ENCODE measurements around the gene CEND1. TPM values are rescaled to one million over a fixed set of nuclear protein-coding genes. Genes with fewer than 3 reads are reported as not detected.

The CEND1 gene
- total and polyA plus RNA-seq, 2 of the 13 experiments (the other 11 are each of a cell fraction or from before 2014, with no cell fraction given): not detected

DNA sequence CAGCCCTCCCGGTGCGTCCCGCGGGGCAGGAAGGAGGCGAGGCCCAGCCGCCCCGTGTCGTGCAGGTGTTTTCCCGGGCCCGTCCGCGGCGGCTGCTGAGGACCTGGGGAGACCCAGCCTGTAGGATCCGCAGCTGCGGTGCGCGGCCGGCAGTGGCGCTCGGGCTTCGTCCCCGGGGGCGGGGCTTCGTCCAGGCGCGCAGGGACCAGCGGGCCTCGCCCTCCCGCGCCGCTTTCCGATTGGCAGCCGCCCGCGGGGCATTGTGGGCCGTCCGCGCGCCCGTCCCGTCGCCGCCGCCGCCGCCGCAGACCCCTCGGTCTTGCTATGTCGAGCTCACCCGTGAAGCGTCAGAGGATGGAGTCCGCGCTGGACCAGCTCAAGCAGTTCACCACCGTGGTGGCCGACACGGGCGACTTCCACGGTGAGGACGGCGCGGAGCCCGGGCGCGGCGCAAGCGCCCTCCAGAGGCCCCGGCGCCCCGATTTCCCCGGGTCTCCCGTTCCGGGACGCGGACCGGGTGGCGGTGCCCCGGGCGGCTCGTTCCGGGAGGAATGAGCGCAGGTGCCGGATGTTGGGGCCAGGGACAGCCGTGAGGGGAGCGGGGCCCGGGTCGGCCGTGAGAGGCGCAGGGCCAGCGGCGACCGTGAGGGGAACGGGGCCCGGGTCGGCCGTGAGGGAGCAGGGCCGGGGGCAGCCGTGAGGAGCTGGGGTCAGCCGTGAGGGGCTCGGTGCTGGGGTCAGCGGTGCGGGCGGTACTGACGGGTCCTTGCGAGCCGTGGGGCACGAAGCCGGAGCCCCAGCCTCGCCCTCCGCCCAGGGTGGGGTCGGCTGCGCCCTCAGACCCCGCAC lies 42.5 kb downstream of the CEND1 start, which contains the start of gene TALDO1 (continued):
- TF ChIP-seq, protein P1, sequence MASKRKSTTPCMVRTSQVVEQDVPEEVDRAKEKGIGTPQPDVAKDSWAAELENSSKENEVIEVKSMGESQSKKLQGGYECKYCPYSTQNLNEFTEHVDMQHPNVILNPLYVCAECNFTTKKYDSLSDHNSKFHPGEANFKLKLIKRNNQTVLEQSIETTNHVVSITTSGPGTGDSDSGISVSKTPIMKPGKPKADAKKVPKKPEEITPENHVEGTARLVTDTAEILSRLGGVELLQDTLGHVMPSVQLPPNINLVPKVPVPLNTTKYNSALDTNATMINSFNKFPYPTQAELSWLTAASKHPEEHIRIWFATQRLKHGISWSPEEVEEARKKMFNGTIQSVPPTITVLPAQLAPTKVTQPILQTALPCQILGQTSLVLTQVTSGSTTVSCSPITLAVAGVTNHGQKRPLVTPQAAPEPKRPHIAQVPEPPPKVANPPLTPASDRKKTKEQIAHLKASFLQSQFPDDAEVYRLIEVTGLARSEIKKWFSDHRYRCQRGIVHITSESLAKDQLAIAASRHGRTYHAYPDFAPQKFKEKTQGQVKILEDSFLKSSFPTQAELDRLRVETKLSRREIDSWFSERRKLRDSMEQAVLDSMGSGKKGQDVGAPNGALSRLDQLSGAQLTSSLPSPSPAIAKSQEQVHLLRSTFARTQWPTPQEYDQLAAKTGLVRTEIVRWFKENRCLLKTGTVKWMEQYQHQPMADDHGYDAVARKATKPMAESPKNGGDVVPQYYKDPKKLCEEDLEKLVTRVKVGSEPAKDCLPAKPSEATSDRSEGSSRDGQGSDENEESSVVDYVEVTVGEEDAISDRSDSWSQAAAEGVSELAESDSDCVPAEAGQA (IDR thresholded peaks at IDR 0.05; ENCODE audit: low read depth): peak; percentile 46; the same call in 1 of the 2 replicates
- TF ChIP-seq, protein P1 (CRISPR knock-in tag; IDR thresholded peaks at IDR 0.05; ENCODE audit: borderline replicate concordance): peak; percentile 44; the same call in 1 of the 2 replicates
- TF ChIP-seq KMT2A (CRISPR knock-in tag; IDR thresholded peaks at IDR 0.05) (peak; percentile 84), ZNF383 (CRISPR knock-in tag; IDR thresholded peaks at IDR 0.05; ENCODE audit: borderline replicate concordance) (no peak), RFX5 (IDR thresholded peaks at IDR 0.05; ENCODE audit: low read depth, low read length) (no peak), ZNF839 (CRISPR knock-in tag; IDR thresholded peaks at IDR 0.05; ENCODE audit: borderline replicate concordance) (no peak), ZNF20 (CRISPR knock-in tag; IDR thresholded peaks at IDR 0.05) (no peak), MED1 (CRISPR knock-in tag; IDR thresholded peaks at IDR 0.05) (no peak; the same call in 1 of the 2 replicates)
- TF ChIP-seq, protein P2, sequence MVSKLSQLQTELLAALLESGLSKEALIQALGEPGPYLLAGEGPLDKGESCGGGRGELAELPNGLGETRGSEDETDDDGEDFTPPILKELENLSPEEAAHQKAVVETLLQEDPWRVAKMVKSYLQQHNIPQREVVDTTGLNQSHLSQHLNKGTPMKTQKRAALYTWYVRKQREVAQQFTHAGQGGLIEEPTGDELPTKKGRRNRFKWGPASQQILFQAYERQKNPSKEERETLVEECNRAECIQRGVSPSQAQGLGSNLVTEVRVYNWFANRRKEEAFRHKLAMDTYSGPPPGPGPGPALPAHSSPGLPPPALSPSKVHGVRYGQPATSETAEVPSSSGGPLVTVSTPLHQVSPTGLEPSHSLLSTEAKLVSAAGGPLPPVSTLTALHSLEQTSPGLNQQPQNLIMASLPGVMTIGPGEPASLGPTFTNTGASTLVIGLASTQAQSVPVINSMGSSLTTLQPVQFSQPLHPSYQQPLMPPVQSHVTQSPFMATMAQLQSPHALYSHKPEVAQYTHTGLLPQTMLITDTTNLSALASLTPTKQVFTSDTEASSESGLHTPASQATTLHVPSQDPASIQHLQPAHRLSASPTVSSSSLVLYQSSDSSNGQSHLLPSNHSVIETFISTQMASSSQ (IDR thresholded peaks at IDR 0.05; ENCODE audit: low read depth): no peak
- TF ChIP-seq, protein P2 (CRISPR knock-in tag; IDR thresholded peaks at IDR 0.05; ENCODE audit: borderline replicate concordance): 0 out of 2 replicates have a peak, but pooled peaks have one; percentile 44
- TF ChIP-seq, protein P3, sequence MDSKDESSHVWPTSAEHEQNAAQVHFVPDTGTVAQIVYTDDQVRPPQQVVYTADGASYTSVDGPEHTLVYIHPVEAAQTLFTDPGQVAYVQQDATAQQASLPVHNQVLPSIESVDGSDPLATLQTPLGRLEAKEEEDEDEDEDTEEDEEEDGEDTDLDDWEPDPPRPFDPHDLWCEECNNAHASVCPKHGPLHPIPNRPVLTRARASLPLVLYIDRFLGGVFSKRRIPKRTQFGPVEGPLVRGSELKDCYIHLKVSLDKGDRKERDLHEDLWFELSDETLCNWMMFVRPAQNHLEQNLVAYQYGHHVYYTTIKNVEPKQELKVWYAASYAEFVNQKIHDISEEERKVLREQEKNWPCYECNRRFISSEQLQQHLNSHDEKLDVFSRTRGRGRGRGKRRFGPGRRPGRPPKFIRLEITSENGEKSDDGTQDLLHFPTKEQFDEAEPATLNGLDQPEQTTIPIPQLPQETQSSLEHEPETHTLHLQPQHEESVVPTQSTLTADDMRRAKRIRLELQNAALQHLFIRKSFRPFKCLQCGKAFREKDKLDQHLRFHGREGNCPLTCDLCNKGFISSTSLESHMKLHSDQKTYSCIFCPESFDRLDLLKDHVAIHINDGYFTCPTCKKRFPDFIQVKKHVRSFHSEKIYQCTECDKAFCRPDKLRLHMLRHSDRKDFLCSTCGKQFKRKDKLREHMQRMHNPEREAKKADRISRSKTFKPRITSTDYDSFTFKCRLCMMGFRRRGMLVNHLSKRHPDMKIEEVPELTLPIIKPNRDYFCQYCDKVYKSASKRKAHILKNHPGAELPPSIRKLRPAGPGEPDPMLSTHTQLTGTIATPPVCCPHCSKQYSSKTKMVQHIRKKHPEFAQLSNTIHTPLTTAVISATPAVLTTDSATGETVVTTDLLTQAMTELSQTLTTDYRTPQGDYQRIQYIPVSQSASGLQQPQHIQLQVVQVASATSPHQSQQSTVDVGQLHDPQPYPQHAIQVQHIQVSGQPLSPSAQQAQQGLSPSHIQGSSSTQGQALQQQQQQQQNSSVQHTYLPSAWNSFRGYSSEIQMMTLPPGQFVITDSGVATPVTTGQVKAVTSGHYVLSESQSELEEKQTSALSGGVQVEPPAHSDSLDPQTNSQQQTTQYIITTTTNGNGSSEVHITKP (CRISPR knock-in tag; IDR thresholded peaks at IDR 0.05; ENCODE audit: low read depth): no peak
- TF ChIP-seq, protein P4, sequence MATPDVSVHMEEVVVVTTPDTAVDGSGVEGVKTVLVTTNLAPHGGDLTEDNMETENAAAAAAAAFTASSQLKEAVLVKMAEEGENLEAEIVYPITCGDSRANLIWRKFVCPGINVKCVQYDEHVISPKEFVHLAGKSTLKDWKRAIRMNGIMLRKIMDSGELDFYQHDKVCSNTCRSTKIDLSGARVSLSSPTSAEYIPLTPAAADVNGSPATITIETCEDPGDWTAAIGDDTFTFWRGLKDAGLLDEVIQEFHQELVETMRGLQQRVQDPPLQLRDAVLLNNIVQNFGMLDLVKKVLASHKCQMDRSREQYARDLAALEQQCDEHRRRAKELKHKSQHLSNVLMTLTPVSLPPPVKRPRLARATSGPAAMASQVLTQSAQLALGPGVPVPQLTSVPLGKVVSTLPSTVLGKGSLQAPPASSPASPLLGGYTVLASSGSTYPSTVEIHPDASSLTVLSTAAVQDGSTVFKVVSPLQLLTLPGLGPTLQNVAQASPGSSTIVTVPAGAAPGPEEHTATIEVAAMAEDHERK (CRISPR knock-in tag; IDR thresholded peaks at IDR 0.05; ENCODE audit: low read depth): 0 out of 2 replicates have a peak, but pooled peaks have one; percentile 36

All from HepG2 (cell line).